Activated CD4-positive, alpha-beta T cell treated with anti-CD3 and anti-CD28 coated beads, Interleukin-2, amount 10 ng/mL, durations not matched to agents 7 days and 5 days (primary cell): ENCODE measurements around the gene PACRG. TPM values are rescaled to one million over a fixed set of nuclear protein-coding genes. Genes with fewer than 3 reads are reported as not detected.

Experiments used
- CTCF ChIA-PET: fragments of 350-600 bp; sonication (Branson Sonifier 250); formaldehyde crosslinking; loops from one replicate; lab custom pipeline; 2021; ENCODE audit warnings: antibody characterized with exemption; lab: Charles Lee
- POLR2A ChIA-PET: fragments of 350-600 bp; sonication (Branson Sonifier 250); formaldehyde crosslinking; loops from one replicate; lab custom pipeline; 2021; ENCODE audit warnings: antibody characterized with exemption; lab: Charles Lee
- DNase-seq: peaks from one replicate; pipeline ENCODE4 v3.0.0-alpha.2; 2020
- H3K27ac Mint-ChIP-seq: one replicate; pipeline ENCODE4 v1.8.0; 2021; ENCODE audit warnings: mild to moderate bottlenecking, moderate library complexity, mixed read lengths
- H3K27me3 Mint-ChIP-seq: one replicate; pipeline ENCODE4 v1.8.0; 2021; ENCODE audit warnings: mixed read lengths
- H3K36me3 Mint-ChIP-seq: one replicate; pipeline ENCODE4 v1.8.0; 2021; ENCODE audit warnings: low read depth, mixed read lengths
- H3K4me1 Mint-ChIP-seq: one replicate; pipeline ENCODE4 v1.8.0; 2021; ENCODE audit warnings: mixed read lengths
- H3K4me3 Mint-ChIP-seq: one replicate; pipeline ENCODE4 v1.8.0; 2021; ENCODE audit warnings: mild to moderate bottlenecking, moderate library complexity, mixed read lengths
- H3K9me3 Mint-ChIP-seq: one replicate; pipeline ENCODE4 v1.8.0; 2021; ENCODE audit warnings: mixed read lengths
- total RNA-seq, 2 experiments: library from RNA; stranded (reverse); gene quantifications; one replicate each; pipeline ENCODE4 v1.2.3, GENCODE V29; 2021

PACRG gene
- total RNA-seq, 2 experiments from 2014 or later = 0.32 TPM; not detected in 1

DNA sequence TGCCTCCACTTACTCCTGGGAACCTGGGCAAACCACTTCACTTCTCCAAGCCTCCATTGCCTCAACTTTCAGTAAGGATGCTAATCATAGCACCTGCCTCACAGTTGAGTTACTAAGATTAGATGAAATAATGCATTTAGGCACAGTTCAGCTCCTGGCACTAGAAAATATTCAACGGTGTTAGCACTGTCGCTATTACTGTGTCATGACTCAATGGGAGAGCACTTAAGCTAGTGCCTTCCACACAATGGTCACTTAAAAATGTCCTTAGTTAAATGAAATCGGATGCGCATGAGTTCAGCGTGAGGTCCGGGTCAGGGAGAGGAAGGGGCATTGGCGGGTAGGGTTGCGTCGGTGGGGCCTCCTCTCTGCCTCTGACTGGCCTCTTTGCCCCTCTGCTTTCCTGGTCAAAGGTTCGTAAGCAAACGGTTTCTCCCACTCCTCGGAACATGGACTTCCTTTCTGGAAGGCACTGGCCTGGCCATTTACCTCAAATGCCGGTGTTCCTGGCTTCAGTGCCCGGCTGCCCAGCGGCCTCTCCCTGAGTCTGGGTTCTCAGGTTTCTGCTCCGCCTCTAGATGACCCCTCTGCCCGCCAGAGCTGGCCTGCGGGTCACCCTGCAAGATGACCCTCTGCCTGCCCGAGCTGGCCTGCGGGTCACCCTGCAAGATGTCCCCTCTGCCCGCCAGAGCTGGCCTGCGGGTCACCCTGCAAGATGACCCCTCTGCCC, 562.9 kb downstream of the PACRG start:
- no peak overlapping the region for H3K27ac Mint-ChIP-seq
- POLR2A ChIA-PET = no interaction called here
- H3K9me3 Mint-ChIP-seq = no peaks in the 10 kb centered on the region
- no peaks in the 10 kb centered on the region for H3K4me1 Mint-ChIP-seq
- DNase-seq = no peak
- CTCF ChIA-PET = no interaction called here
- no peak overlapping the region for H3K4me3 Mint-ChIP-seq
- H3K27me3 Mint-ChIP-seq = no peaks in the 10 kb centered on the region
- no peaks in the 10 kb centered on the region for H3K36me3 Mint-ChIP-seq

DNA sequence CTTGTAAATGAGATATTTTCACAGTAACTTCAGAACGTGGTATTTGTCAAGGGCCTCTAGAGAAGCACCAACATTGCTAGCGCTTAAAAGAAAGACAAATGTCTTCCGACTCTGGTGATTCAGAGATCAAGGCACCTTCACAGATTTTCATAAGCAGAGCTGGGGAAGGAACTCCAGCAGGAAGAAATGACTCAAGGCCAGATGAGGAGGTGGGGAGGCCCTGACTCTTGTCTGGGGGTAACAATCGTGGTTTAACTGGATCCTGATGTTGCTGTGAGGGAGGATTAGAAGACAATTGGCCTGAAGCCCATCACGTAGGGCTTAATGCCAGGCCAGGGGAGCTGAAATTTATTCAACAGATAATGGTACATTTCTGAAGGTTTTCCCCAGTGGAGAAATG, 563.8 kb downstream of the PACRG start:
- CTCF ChIA-PET = no interaction called here
- H3K27me3 Mint-ChIP-seq = no peaks in the 10 kb centered on the region
- no peak overlapping the region for H3K27ac Mint-ChIP-seq
- H3K4me1 Mint-ChIP-seq = no peaks in the 10 kb centered on the region
- no peak overlapping the region for H3K4me3 Mint-ChIP-seq
- no peaks in the 10 kb centered on the region for H3K36me3 Mint-ChIP-seq
- no peaks in the 10 kb centered on the region for H3K9me3 Mint-ChIP-seq
- POLR2A ChIA-PET = no interaction called here
- no peak for DNase-seq

DNA sequence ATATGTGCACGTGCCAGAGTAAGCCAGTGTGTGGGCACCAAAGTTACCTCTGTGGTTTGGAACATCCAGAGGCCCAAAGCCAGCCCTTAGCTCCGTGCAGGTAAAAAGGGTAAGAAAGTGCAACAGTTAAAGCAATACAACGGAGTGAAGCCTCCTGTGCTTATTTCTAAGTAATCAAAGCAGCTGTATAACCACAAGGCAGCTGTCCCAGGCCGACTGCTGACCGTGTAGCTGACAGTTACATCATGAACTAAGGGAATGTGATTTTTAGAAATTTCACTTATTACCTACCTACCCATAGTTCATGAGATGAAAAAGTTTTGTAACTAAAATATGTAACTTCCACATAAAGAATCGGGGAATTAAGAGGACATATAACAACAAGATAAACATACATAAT, 565.5 kb downstream of the PACRG start:
- Mint-ChIP-seq H3K36me3 (no peaks in the 10 kb centered on the region), H3K4me1 (no peaks in the 10 kb centered on the region), H3K27me3 (no peaks in the 10 kb centered on the region), H3K4me3 (no peak overlapping the region), H3K27ac (no peak overlapping the region), H3K9me3 (no peaks in the 10 kb centered on the region)
- CTCF ChIA-PET = no interaction called here
- POLR2A ChIA-PET = no interaction called here
- no peak for DNase-seq

DNA sequence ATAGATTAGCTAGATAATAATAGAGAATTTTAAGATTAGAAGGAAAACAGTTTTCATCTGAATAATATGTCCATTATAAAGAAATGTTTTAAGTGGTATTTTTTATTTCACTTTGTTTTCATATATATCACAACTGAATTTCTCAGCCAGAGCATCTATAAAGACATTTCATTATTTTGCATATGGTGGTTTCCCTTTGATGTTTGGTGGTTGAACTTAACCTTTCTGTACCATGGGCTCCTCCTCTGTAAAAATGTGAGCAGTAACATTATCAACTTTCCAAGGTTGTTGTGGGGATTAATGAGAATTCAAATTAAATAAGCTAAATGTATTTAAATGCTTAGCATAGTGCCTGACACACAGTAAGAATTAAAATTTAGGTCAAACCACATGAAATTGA, 567.0 kb downstream of the PACRG start:
- no peak overlapping the region for H3K27ac Mint-ChIP-seq
- DNase-seq = no peak
- H3K9me3 Mint-ChIP-seq = no peaks in the 10 kb centered on the region
- H3K27me3 Mint-ChIP-seq = no peaks in the 10 kb centered on the region
- H3K36me3 Mint-ChIP-seq = no peaks in the 10 kb centered on the region
- POLR2A ChIA-PET = no interaction called here
- H3K4me3 Mint-ChIP-seq = no peak overlapping the region
- CTCF ChIA-PET = no interaction called here
- H3K4me1 Mint-ChIP-seq = no peaks in the 10 kb centered on the region

DNA sequence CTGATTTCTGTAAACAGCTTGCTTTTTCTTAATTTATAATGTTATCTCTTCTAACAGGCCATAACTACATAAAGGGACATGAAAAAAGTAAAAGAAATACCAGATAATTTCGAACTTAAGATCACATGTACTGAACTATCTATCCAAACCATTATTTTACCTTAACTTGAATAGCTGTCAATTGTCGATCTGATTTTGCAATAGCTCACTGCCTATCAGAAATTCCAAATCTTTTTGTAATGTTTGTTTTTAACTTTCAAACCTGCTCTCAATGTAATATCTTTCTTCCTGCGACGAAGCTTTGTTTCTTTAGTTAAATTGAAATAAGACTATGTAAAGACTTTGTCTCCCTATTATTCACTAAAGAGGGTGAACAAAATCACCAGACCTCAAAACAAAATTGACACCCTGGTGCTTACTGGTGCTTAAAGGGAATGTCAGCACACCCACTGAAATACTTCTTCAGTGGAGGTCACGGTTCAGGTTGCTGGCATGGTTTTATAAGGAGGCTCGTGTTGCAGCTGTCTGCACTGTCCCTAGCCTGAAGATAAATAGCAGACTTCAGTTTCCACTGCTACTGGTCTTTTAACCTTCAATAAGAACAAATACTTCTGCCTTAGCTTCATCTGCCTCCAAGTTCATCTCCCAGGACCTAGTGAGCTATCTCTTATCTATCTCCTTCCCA, 569.2 kb downstream of the PACRG start:
- no peak overlapping the region for H3K27ac Mint-ChIP-seq
- H3K27me3 Mint-ChIP-seq = no peaks in the 10 kb centered on the region
- no peak overlapping the region for H3K4me3 Mint-ChIP-seq
- H3K9me3 Mint-ChIP-seq = no peaks in the 10 kb centered on the region
- H3K4me1 Mint-ChIP-seq = no peaks in the 10 kb centered on the region
- no peaks in the 10 kb centered on the region for H3K36me3 Mint-ChIP-seq
- ChIA-PET CTCF (no interaction called here), POLR2A (no interaction called here)
- no peak for DNase-seq

DNA sequence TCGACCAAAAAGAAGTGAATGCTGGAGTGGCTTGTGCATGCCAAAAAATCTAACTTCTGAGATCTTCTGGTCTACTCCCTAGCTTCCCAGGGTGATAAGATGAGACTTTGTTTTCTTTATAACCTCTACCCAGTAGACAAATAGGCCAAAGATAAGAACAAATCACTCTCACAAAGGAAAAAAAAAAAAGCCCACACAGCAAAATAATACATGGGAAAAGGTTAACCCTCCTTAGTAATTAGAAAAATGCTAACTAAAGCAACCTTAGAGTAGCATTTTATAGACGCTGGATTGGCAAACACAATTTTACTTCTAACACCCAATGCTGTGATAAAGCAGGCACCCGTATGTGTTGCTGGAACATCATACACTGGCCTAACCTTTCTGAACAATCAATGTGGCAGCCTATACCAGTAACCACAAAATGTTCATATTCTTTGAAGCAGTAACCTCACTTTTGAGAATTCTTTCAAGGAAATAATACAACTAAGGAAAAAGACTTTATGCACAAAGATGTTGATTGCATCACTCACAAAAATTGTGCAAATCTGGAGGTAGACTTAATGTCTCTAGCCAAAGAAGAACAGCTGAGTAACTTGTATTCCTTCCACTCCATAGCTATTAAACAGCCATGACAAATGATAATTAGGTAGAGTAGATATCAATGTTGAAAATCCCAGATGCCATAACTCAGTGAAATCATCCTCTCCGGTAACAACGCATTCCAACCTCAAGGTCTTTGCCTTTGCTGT, 570.5 kb downstream of the PACRG start:
- no peaks in the 10 kb centered on the region for H3K9me3 Mint-ChIP-seq
- no peaks in the 10 kb centered on the region for H3K27me3 Mint-ChIP-seq
- H3K36me3 Mint-ChIP-seq = no peaks in the 10 kb centered on the region
- ChIA-PET POLR2A (no interaction called here), CTCF (no interaction called here)
- H3K4me3 Mint-ChIP-seq = no peak overlapping the region
- no peak overlapping the region for H3K27ac Mint-ChIP-seq
- no peaks in the 10 kb centered on the region for H3K4me1 Mint-ChIP-seq
- no peak for DNase-seq

DNA sequence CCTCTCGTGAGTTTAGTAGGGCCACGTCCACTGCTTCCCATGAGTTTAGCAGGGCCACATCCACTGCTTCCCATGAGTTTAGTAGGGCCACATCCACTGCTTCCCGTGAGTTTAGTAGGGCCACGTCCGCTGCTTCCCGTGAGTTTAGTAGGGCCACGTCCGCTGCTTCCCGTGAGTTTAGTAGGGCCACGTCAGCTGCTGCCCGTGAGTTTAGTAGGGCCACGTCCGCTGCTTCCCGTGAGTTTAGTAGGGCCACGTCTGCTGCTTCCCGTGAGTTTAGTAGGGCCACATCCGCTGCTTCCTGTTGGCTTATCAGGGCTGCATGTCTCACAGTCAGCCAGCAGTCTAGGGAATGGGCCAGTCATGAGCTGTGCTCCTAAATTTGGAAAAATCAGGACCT, 573.1 kb downstream of the PACRG start:
- no peaks in the 10 kb centered on the region for H3K36me3 Mint-ChIP-seq
- no peak overlapping the region for H3K4me3 Mint-ChIP-seq
- H3K9me3 Mint-ChIP-seq = no peaks in the 10 kb centered on the region
- ChIA-PET POLR2A (no interaction called here), CTCF (interaction anchor here (1.0 kb wide), 1 partner anchor 11 kb away, joined by 3 read pairs; no protein-coding TSS in a partner anchor)
- no peaks in the 10 kb centered on the region for H3K27me3 Mint-ChIP-seq
- H3K4me1 Mint-ChIP-seq = no peaks in the 10 kb centered on the region
- H3K27ac Mint-ChIP-seq = no peak overlapping the region
- DNase-seq = no peak

DNA sequence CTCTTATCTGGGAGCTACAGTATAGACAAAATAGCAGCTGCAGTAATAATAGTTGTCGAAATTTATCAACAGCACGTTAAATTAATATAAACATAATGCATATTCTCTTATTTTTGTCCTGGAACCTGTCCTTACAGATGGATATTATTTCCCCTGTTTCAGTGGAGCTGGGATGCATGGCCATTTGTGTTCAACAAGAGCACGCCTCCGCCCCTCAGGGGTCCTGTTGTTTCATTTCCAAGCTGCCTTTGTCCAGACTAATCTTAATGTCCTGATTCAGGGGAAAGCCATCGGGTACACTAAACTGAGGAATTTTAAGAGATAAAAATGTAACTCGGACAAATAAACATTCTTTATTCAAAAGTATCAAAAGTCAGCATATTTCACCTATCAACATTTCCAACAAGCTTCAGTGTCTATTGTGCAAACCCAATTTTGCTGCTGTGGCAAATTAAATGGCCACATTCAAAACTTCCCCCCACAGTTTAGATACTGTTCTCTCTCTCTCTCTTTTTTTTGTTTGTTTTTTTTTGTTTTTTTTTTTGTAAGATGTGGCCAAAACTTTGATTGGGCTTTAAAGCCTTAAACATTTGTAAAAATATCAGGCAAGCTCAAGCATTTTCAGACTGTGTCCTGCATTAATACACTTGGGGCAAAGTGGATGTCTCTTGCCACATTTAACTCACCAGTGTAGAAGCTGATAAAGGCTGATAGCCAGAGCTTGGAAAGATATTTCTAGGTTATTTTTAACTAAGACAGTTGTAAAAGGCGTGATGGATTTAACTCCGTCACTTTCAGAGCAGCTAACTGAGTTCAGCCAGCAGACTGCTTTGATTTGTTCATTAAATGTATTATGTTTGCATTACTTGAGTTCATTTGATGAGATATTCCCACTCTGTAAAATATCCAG, 574.2 kb downstream of the PACRG start:
- Mint-ChIP-seq H3K4me1 (no peaks in the 10 kb centered on the region), H3K27ac (no peak overlapping the region), H3K4me3 (no peak overlapping the region), H3K9me3 (no peaks in the 10 kb centered on the region), H3K27me3 (no peaks in the 10 kb centered on the region), H3K36me3 (no peaks in the 10 kb centered on the region)
- ChIA-PET CTCF (interaction anchor here (1.0 kb wide), 1 partner anchor 10 kb away, joined by 3 read pairs; no protein-coding TSS in a partner anchor), POLR2A (no interaction called here)
- no peak for DNase-seq

DNA sequence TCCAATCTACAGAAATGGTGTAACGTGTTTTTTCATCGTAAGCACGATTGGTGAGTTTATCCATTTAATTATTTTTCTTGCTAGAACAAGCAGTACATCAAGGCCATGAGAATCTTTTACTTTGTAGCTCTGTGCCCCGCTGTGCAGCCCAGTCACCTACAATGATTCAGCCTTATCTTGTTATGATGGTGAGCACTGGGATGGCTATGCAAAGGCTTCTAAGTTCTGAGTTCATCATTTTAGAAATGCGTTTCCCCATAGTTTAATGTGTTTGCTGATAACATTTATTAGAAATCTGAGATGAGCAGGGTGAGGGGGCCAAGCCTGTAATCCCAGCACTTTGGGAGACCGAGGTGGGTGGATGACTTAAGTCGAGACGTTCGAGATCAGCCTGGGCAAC, 575.0 kb downstream of the PACRG start:
- Mint-ChIP-seq H3K36me3 (no peaks in the 10 kb centered on the region), H3K4me1 (no peaks in the 10 kb centered on the region), H3K27me3 (no peaks in the 10 kb centered on the region), H3K9me3 (no peaks in the 10 kb centered on the region), H3K4me3 (no peak overlapping the region), H3K27ac (no peak overlapping the region)
- POLR2A ChIA-PET = no interaction called here
- no peak for DNase-seq
- CTCF ChIA-PET = no interaction called here

DNA sequence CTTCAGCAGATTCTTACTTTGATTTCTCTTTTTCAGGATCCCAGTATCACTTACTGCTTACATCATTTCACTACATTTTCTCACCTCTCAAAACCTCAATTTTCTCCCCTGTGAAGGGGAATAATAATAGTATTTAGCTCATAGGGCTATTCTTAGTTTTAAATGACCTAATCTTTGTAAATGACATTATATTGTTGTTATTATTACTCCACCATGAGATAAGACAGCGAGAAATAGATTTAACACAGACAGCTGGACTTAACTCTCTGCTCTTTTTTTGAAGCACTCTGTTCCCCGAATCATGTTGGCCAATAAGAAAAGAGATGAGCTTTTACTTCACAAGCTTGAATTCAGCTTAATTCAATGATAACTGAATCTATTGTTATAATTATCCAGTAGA, 578.2 kb downstream of the PACRG start:
- H3K27ac Mint-ChIP-seq = no peak overlapping the region
- no peak for DNase-seq
- no peak overlapping the region for H3K4me3 Mint-ChIP-seq
- ChIA-PET POLR2A (no interaction called here), CTCF (no interaction called here)
- no peaks in the 10 kb centered on the region for H3K36me3 Mint-ChIP-seq
- no peaks in the 10 kb centered on the region for H3K9me3 Mint-ChIP-seq
- H3K27me3 Mint-ChIP-seq = no peaks in the 10 kb centered on the region
- H3K4me1 Mint-ChIP-seq = no peaks in the 10 kb centered on the region

DNA sequence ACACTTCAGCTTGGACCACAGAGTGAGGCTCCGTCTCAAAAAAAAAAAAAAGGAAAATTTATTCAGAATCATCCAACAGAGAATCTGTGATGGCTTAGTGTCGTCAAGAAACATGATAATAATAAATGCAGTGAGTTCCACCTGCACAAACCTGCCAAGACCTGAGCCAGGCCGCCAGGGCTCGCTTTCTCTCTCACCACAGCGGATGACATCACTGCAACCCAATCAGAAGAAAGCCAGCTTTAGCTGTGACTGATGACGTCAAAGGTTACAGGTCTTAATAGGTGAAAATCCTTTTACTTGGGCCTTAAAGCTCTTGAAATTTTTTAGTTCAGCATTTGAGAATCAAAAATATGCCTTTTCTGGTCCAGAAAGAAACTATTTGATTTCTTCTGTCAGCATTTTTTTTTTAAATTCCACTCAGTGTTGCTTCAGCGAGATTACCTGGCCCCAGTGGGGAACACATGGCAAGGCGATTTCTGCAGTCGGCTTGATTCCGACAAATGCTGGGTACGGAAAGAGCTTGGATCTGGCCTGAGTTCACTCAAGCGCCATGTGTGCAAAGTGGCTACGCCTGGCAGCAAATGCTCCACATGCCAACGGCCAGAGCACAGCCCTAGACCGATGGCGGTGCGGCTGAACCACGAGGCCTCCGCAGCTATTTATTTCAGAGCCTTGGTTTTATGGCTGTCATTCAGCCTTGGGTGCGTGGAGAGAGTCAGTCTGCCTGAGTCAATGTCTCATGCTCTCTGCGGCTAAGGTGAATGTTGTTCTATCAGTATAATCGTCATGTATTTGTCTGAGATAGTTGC, 581.1 kb downstream of the PACRG start:
- Mint-ChIP-seq H3K36me3 (no peaks in the 10 kb centered on the region), H3K9me3 (no peaks in the 10 kb centered on the region), H3K4me3 (no peak overlapping the region), H3K27ac (no peak overlapping the region), H3K27me3 (no peaks in the 10 kb centered on the region), H3K4me1 (no peaks in the 10 kb centered on the region)
- CTCF ChIA-PET = interaction anchor here (0.8 kb wide), 1 partner anchor 326 kb away, joined by 4 read pairs; no protein-coding TSS in a partner anchor
- POLR2A ChIA-PET = no interaction called here
- DNase-seq = no peak
